Mammary epithelial cell (primary cell): ENCODE data around the gene PLPP7.

Source experiments
- CTCF ChIP-seq, 2 donors: IDR thresholded peaks in 1 of 2; conservative IDR thresholded peaks in 1 of 2; 2 replicates each; pipeline ENCODE4 v1.5.1; 2011 to 2012; ENCODE audit warnings: inconsistent platforms in 2 of 2, low read length in 2 of 2, mild to moderate bottlenecking in 2 of 2, control low read depth in 1 of 2, low read depth in 1 of 2; ENCODE audit not compliant: insufficient read depth in 1 of 2; ENCODE audit errors: extremely low read depth in 1 of 2
- EZH2 ChIP-seq: IDR thresholded peaks from 2 replicates; pipeline ENCODE4 v1.6.1; 2012; ENCODE audit warnings: low read length, inconsistent platforms, borderline replicate concordance

GRCh38 chr9:131319486-131319885 is 30.0 kb downstream of the PLPP7 start:
- TF ChIP-seq CTCF (conservative IDR thresholded peaks at IDR 0.05 in 1 of 2, IDR thresholded peaks at IDR 0.05 in 1 of 2; ENCODE audit: extremely low read depth in 1 of 2, insufficient read depth in 1 of 2, low read depth in 1 of 2, low read length in 2 of 2) = no peak
- no peak for TF ChIP-seq EZH2
